HCT116 (cell line): ENCODE data around the gene PACS2. TPM values are rescaled to one million over a fixed set of nuclear protein-coding genes. Genes with fewer than 3 reads are reported as not detected.

ENCODE experiments used
- ATAC-seq: fragments of 200-7000 bp; cut with Tn5 transposase; 2 replicates; pipeline ENCODE4 v1.9.1; 2020; ENCODE audit warnings: mild to moderate bottlenecking, moderate library complexity
- BruUV-seq: library from RNA; stranded (reverse); fragments of 400-500 nt; replicated peaks from 2 replicates; lab custom pipeline; 2021; lab: Mats Ljungman, UMichigan
- CTCF ChIA-PET: fragments of 300-600 bp; sonication (Branson Sonifier 250); formaldehyde crosslinking; loops from one replicate; lab custom pipeline; 2021; ENCODE audit warnings: antibody characterized with exemption; lab: Charles Lee
- POLR2A ChIA-PET: fragments of 300-600, 350-600 bp; sonication (Branson Sonifier 250); formaldehyde crosslinking; loops from one replicate; lab custom pipeline; 2021; ENCODE audit warnings: antibody characterized with exemption; lab: Charles Lee
- RAD21 ChIA-PET, 2 experiments: fragments of 300-600 bp; sonication (Branson Sonifier 250); formaldehyde crosslinking; loops; one replicate each; lab custom pipeline; 2023; ENCODE audit warnings: low total read pairs in 2 of 2; ENCODE audit not compliant: uncharacterized antibody in 2 of 2, unreplicated experiment in 2 of 2, low non-redundant PET in 1 of 2; lab: Charles Lee
- DNase-seq: peaks from one replicate; pipeline ENCODE4 v3.0.0-alpha.2; 2010; ENCODE audit warnings: low read depth, low spot score
- H2AFZ ChIP-seq: fragments of 200-600 bp; shearing (Covaris generic), sonication (generic); 2 replicates; pipeline ENCODE4 v1.6.1; 2017; ENCODE audit warnings: low read depth, mixed run types, mixed read lengths, antibody characterized with exemption, low read length; ENCODE audit not compliant: poor library complexity, severe bottlenecking
- H3K27ac ChIP-seq: 2 replicates; pipeline ENCODE4 v1.5.1; 2012; ENCODE audit warnings: low read depth, low read length
- H3K27me3 ChIP-seq: fragments of 200-600 bp; sonication (generic); 2 replicates; pipeline ENCODE4 v1.6.1; 2016; ENCODE audit warnings: mixed run types, low read length, mixed read lengths; ENCODE audit not compliant: insufficient read depth
- H3K36me3 ChIP-seq, 2 experiments: fragments of 200-500 bp in 1 of 2; fragments of 200-600 bp in 1 of 2; sonication (Bioruptor generic) in 1 of 2; sonication (generic) in 1 of 2; 2 replicates each; pipeline versions ENCODE4 v1.5.1 to v1.6.1; 2014 to 2016; ENCODE audit warnings: low read length in 2 of 2, inconsistent platforms in 1 of 2, mixed read lengths in 1 of 2, mixed run types in 1 of 2; ENCODE audit not compliant: insufficient read depth in 2 of 2, control insufficient read depth in 1 of 2
- H3K4me1 ChIP-seq, 2 experiments: fragments of 200-600 bp in 1 of 2; sonication (generic) in 1 of 2; 2 replicates each; pipeline versions ENCODE4 v1.5.1 to v1.6.1; 2012 to 2017; ENCODE audit warnings: low read length in 2 of 2, inconsistent platforms in 1 of 2, mild to moderate bottlenecking in 1 of 2, mixed read lengths in 1 of 2, mixed run types in 1 of 2, moderate library complexity in 1 of 2; ENCODE audit not compliant: insufficient read depth in 2 of 2, control insufficient read depth in 1 of 2
- H3K4me2 ChIP-seq: fragments of 200-600 bp; sonication (generic); 2 replicates; pipeline ENCODE4 v1.6.1; 2017; ENCODE audit warnings: mixed run types, low read length, mixed read lengths
- H3K4me3 ChIP-seq, 2 experiments: fragments of 200-600 bp in 1 of 2; sonication (generic) in 1 of 2; replicated peaks in 1 of 2; 2 replicates each; pipeline ENCODE4 v1.5.1; 2011 to 2016; ENCODE audit warnings: low read length in 2 of 2, control low read depth in 1 of 2, low read depth in 1 of 2, mild to moderate bottlenecking in 1 of 2, mixed read lengths in 1 of 2, mixed run types in 1 of 2
- H3K79me2 ChIP-seq: fragments of 200-600 bp; sonication (generic); 2 replicates; pipeline ENCODE4 v1.6.1; 2017; ENCODE audit warnings: mild to moderate bottlenecking, mixed run types, low read length, moderate library complexity, mixed read lengths; ENCODE audit not compliant: insufficient read depth
- H3K9ac ChIP-seq: fragments of 200-600 bp; sonication (generic); 2 replicates; pipeline ENCODE4 v1.6.1; 2016; ENCODE audit warnings: low read length, mixed read lengths
- H3K9me2 ChIP-seq: fragments of 200-600 bp; sonication (generic), shearing (Covaris generic); 2 replicates; pipeline ENCODE4 v1.6.1; 2017; ENCODE audit warnings: mixed run types, mild to moderate bottlenecking, moderate library complexity; ENCODE audit not compliant: insufficient read depth
- H3K9me3 ChIP-seq, 2 experiments: fragments of 200-500 bp in 1 of 2; fragments of 200-600 bp in 1 of 2; sonication (Bioruptor generic) in 1 of 2; sonication (generic) in 1 of 2; 2 replicates each; pipeline ENCODE4 v1.6.1; 2014 to 2017; ENCODE audit warnings: low read length in 2 of 2, mixed read lengths in 2 of 2, inconsistent platforms in 1 of 2, low read depth in 1 of 2, mild to moderate bottlenecking in 1 of 2, mixed run types in 1 of 2, moderate library complexity in 1 of 2; ENCODE audit not compliant: control insufficient read depth in 1 of 2, insufficient read depth in 1 of 2
- H4K20me1 ChIP-seq: fragments of 200-600 bp; sonication (generic), shearing (Covaris generic); 2 replicates; pipeline ENCODE4 v1.6.1; 2017; ENCODE audit warnings: mixed run types, mild to moderate bottlenecking, moderate library complexity; ENCODE audit not compliant: insufficient read depth
- CEBPB ChIP-seq: IDR thresholded peaks from 2 replicates; pipeline ENCODE4 v1.6.1; 2012; ENCODE audit warnings: low read depth
- EGR1 ChIP-seq: IDR thresholded peaks from 2 replicates; pipeline ENCODE4 v1.6.1; 2012; ENCODE audit warnings: low read depth
- ELF1 ChIP-seq: IDR thresholded peaks from 2 replicates; pipeline ENCODE4 v1.6.1; 2012; ENCODE audit warnings: low read depth, borderline replicate concordance
- EZH2 ChIP-seq: fragments of 200-600 bp; sonication (generic); IDR thresholded peaks from 2 replicates; pipeline ENCODE4 v1.6.1; 2017; ENCODE audit warnings: antibody characterized with exemption, mixed run types
- EZH2phosphoT487 ChIP-seq: fragments of 200-600 bp; IDR thresholded peaks from 2 replicates; pipeline ENCODE4 v1.6.1; 2018; ENCODE audit warnings: antibody characterized with exemption, borderline replicate concordance
- FOSL1 ChIP-seq: IDR thresholded peaks from 2 replicates; pipeline ENCODE4 v1.6.1; 2012; ENCODE audit warnings: low read depth
- JUND ChIP-seq: IDR thresholded peaks from 2 replicates; pipeline ENCODE4 v1.6.1; 2012
- POLR2A ChIP-seq: IDR thresholded peaks from 2 replicates; pipeline ENCODE4 v1.7.0; 2011; ENCODE audit warnings: borderline replicate concordance; ENCODE audit not compliant: insufficient read depth, insufficient read length; ENCODE audit errors: extremely low read depth
- RAD21 ChIP-seq: IDR thresholded peaks from 2 replicates; pipeline ENCODE4 v1.6.1; 2012; ENCODE audit warnings: low read depth, mild to moderate bottlenecking
- SIN3A ChIP-seq: IDR thresholded peaks from 2 replicates; pipeline ENCODE4 v1.6.1; 2012; ENCODE audit warnings: low read depth
- SRF ChIP-seq: IDR thresholded peaks from 2 replicates; pipeline ENCODE4 v1.6.1; 2012; ENCODE audit warnings: low read depth
- TCF7L2 ChIP-seq: IDR thresholded peaks from 2 replicates; pipeline ENCODE4 v1.7.0; 2011; ENCODE audit warnings: borderline replicate concordance, inconsistent platforms; ENCODE audit not compliant: insufficient read depth, insufficient read length; ENCODE audit errors: extremely low read depth
- YY1 ChIP-seq: IDR thresholded peaks from 2 replicates; pipeline ENCODE4 v1.6.1; 2011; ENCODE audit warnings: low read length, low read depth, moderate library complexity, mild to moderate bottlenecking; ENCODE audit not compliant: insufficient replicate concordance; ENCODE audit errors: extremely low read depth
- intact Hi-C: fragments of 100-400 bp; cut with micrococcal nuclease; formaldehyde crosslinking; loops from 2 replicates; pipeline ENCODE4 v1.10.0; 2022
- total RNA-seq: library from RNA; stranded (reverse); gene quantifications from one replicate; pipeline ENCODE4 v1.2.1, GENCODE V29; 2021; ENCODE audit not compliant: unreplicated experiment
- TF ChIP-seq, protein P1 (sequence below): IDR thresholded peaks from 2 replicates; pipeline ENCODE4 v1.6.1; 2012
- TF ChIP-seq, protein P2 (sequence below): IDR thresholded peaks from 2 replicates; pipeline ENCODE4 v1.6.1; 2012; ENCODE audit warnings: low read depth
- TF ChIP-seq, protein P3 (sequence below), 3 experiments: fragments of 200-600 bp in 1 of 3; sonication (generic) in 1 of 3; IDR thresholded peaks in 2 of 3; conservative IDR thresholded peaks in 1 of 3; 2 replicates each; pipeline ENCODE4 v1.5.1; 2012 to 2017; ENCODE audit warnings: low read depth in 2 of 3, low read length in 2 of 3, antibody characterized with exemption in 1 of 3, borderline replicate concordance in 1 of 3, control low read depth in 1 of 3, mild to moderate bottlenecking in 1 of 3, mixed read lengths in 1 of 3, mixed run types in 1 of 3, moderate library complexity in 1 of 3; ENCODE audit not compliant: insufficient read depth in 1 of 3
- TF ChIP-seq, protein P4 (sequence below): IDR thresholded peaks from 2 replicates; pipeline ENCODE4 v1.6.1; 2012

Gene PACS2
- total RNA-seq, 1 experiment from 2014 or later = 75.5 TPM

DNA sequence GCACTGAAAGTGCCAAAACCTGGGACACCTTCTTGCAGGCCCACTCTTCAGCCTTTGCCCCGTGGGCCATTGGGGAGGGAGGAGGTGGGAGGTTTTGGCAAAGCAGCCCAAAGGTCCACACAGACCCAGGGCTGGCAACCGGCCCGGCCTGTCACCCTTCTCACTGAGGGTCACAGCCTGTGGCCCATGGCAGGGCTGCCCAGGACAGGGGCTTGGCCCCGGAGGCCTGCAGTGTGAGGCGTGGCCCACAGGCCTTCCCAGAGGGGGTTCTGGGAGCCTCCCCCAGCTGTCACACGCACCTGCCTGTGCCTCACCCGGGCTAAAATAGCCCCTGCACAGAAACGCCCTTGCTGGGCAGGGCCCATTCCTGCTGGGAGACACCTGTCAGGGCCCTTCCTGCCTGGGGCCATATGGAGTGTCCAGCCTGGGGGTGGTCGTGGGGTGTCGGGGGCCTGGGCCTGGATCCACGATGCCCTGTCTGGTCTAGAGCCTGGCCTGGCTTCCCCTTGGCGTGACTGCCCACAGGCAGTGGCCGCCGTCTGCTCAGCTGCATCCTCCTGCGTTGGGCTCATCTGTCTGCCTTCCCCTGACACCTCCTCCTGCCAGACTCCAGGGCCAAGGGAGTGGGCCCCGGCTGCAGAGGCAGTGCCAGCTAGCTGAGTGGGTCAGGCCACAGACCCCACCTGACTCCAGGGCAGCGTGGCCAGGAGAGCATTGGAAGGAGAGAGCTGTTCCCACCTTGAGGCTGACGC, 19.2 kb downstream of the PACS2 start:
- no peak for DNase-seq
- Histone ChIP-seq H2AFZ (no peak overlapping the region), H3K9me3 (no peaks in the 10 kb centered on the region), H4K20me1 (no peaks in the 10 kb centered on the region), H3K4me3 (no peak overlapping the region), H3K4me2 (no peak overlapping the region), H3K79me2 (peaks cover 46% of the 10 kb centered on the region), H3K27me3 (no peaks in the 10 kb centered on the region), H3K36me3 (no peaks in the 10 kb centered on the region), H3K27ac (no peak overlapping the region; the same call in 1 of the 2 replicates)
- RAD21 ChIA-PET = interaction anchor here in 1 of 2 experiments (0.6 to 1.2 kb wide), 2 partner anchors 20 to 179 kb away, joined by 3 to 4 read pairs; partner anchors contain the start of gene PACS2
- ATAC-seq = no peak
- POLR2A ChIA-PET = interaction anchor here (1.4 kb wide), 1 partner anchor 33 kb away, joined by 5 read pairs; the partner anchor contains the start of gene BRF1
- BruUV-seq = no TSS peak
- TF ChIP-seq EZH2 = no peak
- TF ChIP-seq TCF7L2 = no peak
- no peak for TF ChIP-seq SIN3A
- TF ChIP-seq, protein P1, sequence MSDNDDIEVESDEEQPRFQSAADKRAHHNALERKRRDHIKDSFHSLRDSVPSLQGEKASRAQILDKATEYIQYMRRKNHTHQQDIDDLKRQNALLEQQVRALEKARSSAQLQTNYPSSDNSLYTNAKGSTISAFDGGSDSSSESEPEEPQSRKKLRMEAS = no peak
- no peak for TF ChIP-seq EZH2phosphoT487
- no peak for TF ChIP-seq FOSL1
- no peak for TF ChIP-seq CEBPB
- no peak for TF ChIP-seq YY1
- TF ChIP-seq RAD21 = no peak
- no peak for TF ChIP-seq JUND
- TF ChIP-seq POLR2A = no peak
- TF ChIP-seq ELF1 = no peak
- TF ChIP-seq, protein P2, sequence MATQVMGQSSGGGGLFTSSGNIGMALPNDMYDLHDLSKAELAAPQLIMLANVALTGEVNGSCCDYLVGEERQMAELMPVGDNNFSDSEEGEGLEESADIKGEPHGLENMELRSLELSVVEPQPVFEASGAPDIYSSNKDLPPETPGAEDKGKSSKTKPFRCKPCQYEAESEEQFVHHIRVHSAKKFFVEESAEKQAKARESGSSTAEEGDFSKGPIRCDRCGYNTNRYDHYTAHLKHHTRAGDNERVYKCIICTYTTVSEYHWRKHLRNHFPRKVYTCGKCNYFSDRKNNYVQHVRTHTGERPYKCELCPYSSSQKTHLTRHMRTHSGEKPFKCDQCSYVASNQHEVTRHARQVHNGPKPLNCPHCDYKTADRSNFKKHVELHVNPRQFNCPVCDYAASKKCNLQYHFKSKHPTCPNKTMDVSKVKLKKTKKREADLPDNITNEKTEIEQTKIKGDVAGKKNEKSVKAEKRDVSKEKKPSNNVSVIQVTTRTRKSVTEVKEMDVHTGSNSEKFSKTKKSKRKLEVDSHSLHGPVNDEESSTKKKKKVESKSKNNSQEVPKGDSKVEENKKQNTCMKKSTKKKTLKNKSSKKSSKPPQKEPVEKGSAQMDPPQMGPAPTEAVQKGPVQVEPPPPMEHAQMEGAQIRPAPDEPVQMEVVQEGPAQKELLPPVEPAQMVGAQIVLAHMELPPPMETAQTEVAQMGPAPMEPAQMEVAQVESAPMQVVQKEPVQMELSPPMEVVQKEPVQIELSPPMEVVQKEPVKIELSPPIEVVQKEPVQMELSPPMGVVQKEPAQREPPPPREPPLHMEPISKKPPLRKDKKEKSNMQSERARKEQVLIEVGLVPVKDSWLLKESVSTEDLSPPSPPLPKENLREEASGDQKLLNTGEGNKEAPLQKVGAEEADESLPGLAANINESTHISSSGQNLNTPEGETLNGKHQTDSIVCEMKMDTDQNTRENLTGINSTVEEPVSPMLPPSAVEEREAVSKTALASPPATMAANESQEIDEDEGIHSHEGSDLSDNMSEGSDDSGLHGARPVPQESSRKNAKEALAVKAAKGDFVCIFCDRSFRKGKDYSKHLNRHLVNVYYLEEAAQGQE = no peak
- TF ChIP-seq, protein P3, sequence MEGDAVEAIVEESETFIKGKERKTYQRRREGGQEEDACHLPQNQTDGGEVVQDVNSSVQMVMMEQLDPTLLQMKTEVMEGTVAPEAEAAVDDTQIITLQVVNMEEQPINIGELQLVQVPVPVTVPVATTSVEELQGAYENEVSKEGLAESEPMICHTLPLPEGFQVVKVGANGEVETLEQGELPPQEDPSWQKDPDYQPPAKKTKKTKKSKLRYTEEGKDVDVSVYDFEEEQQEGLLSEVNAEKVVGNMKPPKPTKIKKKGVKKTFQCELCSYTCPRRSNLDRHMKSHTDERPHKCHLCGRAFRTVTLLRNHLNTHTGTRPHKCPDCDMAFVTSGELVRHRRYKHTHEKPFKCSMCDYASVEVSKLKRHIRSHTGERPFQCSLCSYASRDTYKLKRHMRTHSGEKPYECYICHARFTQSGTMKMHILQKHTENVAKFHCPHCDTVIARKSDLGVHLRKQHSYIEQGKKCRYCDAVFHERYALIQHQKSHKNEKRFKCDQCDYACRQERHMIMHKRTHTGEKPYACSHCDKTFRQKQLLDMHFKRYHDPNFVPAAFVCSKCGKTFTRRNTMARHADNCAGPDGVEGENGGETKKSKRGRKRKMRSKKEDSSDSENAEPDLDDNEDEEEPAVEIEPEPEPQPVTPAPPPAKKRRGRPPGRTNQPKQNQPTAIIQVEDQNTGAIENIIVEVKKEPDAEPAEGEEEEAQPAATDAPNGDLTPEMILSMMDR (IDR thresholded peaks at IDR 0.05 in 2 of 3, conservative IDR thresholded peaks at IDR 0.05 in 1 of 3; ENCODE audit: borderline replicate concordance in 1 of 3, insufficient read depth in 1 of 3, low read depth in 2 of 3, low read length in 2 of 3) = no peak
- no peak for TF ChIP-seq EGR1
- TF ChIP-seq, protein P4, sequence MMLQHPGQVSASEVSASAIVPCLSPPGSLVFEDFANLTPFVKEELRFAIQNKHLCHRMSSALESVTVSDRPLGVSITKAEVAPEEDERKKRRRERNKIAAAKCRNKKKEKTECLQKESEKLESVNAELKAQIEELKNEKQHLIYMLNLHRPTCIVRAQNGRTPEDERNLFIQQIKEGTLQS = no peak
- TF ChIP-seq SRF = no peak
- TF ChIP-seq, all 23 proteins: peak for 0
- no peak overlapping the region for H3K9ac ChIP-seq
- CTCF ChIA-PET = interaction anchor here (0.6 to 1.3 kb wide), 6 partner anchors 18 to 243 kb away, joined by 3 to 6 read pairs (median 4); partner anchors contain the start of genes BRF1 and JAG2
- peaks cover 17 to 20% of the 10 kb centered on the region in 2 experiments; a peak in 3 of 4 replicates for H3K4me1 ChIP-seq
- intact Hi-C loops = no loop called here
- no peaks in the 10 kb centered on the region for H3K9me2 ChIP-seq
